GM18858 (cell line): Measurements from ENCODE around the gene CRYBA1.
"Not testable (repeated sequence)": the region's sequence is repeated elsewhere in the genome, so short reads cannot be mapped to it uniquely, and the experiment has no call there.

ENCODE experiments used
- ATAC-seq: cut with Tn5 transposase; IDR thresholded peaks from one replicate; pipeline ENCODE4 v1.9.1; 2021; ENCODE audit not compliant: unreplicated experiment

Gene CRYBA1

GRCh38 chr17:29237476-29238132 lies 9.1 kb upstream of the CRYBA1 start:
- ATAC-seq: no peak

GRCh38 chr17:29238133-29238850 lies 8.4 kb upstream of the CRYBA1 start:
- ATAC-seq: no peak

GRCh38 chr17:29240477-29240876 lies 6.2 kb upstream of the CRYBA1 start:
- no peak for ATAC-seq

GRCh38 chr17:29240968-29241963 lies 5.4 kb upstream of the CRYBA1 start:
- no peak for ATAC-seq

GRCh38 chr17:29242051-29242450 lies 4.6 kb upstream of the CRYBA1 start:
- ATAC-seq: no peak

GRCh38 chr17:29242790-29243189 lies 3.9 kb upstream of the CRYBA1 start:
- ATAC-seq: no peak

GRCh38 chr17:29243792-29244191 lies 2.9 kb upstream of the CRYBA1 start:
- ATAC-seq: no peak

- ATAC-seq: no peak
These were observed 1.3 kb upstream of the CRYBA1 start for GRCh38 chr17:29245401-29245800.

GRCh38 chr17:29247219-29247618 lies 560 bp downstream of the CRYBA1 start:
- no peak for ATAC-seq

- ATAC-seq: no peak
These were observed 2.2 kb downstream of the CRYBA1 start for GRCh38 chr17:29248845-29249244.

- no peak for ATAC-seq
These were observed 4.0 kb downstream of the CRYBA1 start for GRCh38 chr17:29250666-29251065.

GRCh38 chr17:29251184-29251583 lies 4.5 kb downstream of the CRYBA1 start:
- no peak for ATAC-seq

- no peak for ATAC-seq
These were observed 5.6 kb downstream of the CRYBA1 start for GRCh38 chr17:29252101-29252791.

GRCh38 chr17:29253037-29253436 lies 6.4 kb downstream of the CRYBA1 start:
- ATAC-seq: no peak

- no peak for ATAC-seq
These were observed 9.4 kb downstream of the CRYBA1 start for GRCh38 chr17:29255926-29256522.

- ATAC-seq: no peak
These were observed 10.2 kb downstream of the CRYBA1 start for GRCh38 chr17:29256735-29257466.

- no peak for ATAC-seq
These were observed 11.1 kb downstream of the CRYBA1 start for GRCh38 chr17:29257756-29258155.

- ATAC-seq: no peak
These were observed 17.3 kb downstream of the CRYBA1 start for GRCh38 chr17:29263916-29264315.

- not testable (repeated sequence) for ATAC-seq
These were observed 25.3 kb downstream of the CRYBA1 start for GRCh38 chr17:29271980-29272379.

GRCh38 chr17:29273924-29274323 lies 27.3 kb downstream of the CRYBA1 start:
- no peak for ATAC-seq
